GM18519 (cell line): ENCODE data around the gene ELMO2.

Experiments
- ATAC-seq: cut with Tn5 transposase; IDR thresholded peaks from one replicate; pipeline ENCODE4 v1.9.1; 2021; ENCODE audit warnings: mild to moderate bottlenecking, moderate library complexity; ENCODE audit not compliant: unreplicated experiment, low FRiP score

Gene ELMO2

GRCh38 chr20:46406200-46406985, at the start of gene ELMO2:
Gene ELMO2, minus strand, starts transcription at chr20:46406615. Its CDS starts 12,133 bp downstream, at chr20:46394482.
- ATAC-seq: peak; percentile 62

- no peak for ATAC-seq
These were observed 49.3 kb upstream of the ELMO2 start for GRCh38 chr20:46455729-46456128.

DNA sequence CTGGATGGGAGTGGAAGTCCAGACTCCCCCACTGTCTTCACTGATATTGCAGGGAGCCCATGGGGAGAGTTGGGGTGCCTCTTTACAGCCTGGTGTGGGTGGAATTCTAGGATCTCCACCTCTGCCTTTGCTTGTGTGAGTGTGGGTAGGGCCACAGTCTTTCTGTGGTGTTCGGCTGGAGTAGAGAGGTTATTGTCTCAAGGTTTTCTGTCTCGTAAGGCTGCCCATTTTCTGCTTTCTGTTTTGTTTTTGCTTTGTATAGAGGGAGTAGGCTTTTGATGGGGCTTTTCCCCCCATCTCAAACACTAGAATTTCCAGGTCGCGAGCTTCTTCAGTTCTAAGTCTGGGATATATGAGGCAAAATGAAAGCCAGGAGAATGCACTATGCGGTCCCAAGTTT, 40.4 kb upstream of the ELMO2 start:
- ATAC-seq: no peak

DNA sequence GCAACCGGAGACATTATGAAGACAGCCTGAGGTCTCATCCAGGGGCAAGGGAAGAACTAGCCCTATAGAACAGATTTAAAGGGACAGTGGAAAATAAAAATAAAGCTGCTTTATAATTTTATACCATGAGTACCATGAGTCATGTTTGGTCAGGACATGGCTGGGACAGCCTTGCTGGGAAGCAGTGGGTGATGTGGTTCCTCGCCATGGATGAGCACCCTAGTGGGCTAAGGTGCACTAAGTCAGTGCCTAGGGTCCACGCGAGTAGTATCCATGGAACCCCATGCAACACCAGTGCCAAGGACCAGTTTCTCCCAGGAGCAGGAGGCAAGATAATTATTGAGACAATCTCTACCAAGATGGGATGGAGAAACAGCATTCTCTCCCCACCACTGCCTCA, 33.4 kb upstream of the ELMO2 start:
- ATAC-seq: no peak

DNA sequence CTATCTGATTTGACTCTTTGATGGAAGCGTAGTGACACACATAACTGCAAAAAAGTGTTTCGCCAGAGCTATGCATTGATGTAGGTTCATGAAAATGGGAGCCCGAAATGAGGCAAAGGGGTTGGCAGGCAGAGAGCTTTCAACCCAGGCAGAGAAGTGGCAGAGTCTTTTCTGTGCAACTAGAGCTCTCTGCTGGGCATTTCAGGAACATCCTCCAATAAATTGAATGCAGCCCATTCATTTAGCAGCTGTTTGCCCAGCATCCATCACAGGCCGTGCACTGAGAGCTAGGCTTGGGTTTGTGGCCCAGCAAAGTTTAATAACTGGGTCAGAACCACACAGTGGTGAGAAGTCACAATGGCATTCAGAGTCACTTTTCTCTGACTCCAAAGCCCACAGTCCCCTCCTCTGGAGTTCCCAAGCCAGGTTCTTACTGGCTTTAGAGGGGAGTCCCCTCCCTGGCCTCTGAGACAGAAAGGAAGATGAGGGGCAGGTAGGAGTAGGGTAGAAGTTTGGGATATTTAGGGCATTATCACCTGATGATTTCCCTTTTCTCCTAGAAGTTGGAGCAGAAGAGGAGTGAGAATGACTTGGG, 31.8 kb upstream of the ELMO2 start:
- no peak for ATAC-seq

DNA sequence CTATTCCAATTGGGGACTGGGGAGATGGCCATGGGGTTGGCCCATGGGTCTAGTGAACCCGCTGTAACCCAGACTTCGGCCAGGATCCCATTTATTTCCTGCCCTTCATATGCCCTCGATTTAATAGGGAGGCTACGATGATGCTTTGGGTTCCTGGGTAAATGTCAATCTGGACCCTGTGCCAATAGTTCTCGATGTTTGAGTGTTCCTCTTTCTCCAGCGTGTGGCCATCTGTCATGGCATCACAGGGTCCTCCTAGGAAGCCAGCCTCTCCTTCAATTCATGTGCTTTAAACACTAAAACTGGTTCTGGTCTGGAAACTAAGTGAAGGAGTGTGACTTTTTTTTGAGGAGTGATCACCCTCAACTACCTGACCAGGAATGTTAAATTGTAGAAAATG, 28.7 kb upstream of the ELMO2 start:
- ATAC-seq: no peak

- ATAC-seq: no peak
These were observed 28.2 kb upstream of the ELMO2 start for GRCh38 chr20:46434597-46434996.

DNA sequence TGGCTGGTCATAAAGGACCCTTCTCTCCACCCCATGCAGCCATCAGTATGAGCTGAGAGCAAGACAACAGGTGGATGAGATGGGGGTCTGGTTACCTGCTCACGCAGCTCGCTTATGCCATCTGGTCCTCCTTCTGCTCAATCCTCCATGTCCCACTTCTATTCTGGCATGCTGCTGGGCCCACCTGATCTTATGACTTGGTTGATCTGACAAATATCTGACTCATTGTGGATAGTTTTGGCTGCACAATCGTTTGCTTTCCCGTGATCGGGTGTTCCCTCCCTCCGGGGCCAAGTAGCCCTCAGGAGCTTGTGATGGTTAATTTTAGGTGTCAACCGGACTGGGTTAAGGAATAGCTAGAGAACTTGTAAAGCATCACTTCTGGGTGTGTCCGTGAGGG, 26.6 kb upstream of the ELMO2 start:
- ATAC-seq: no peak

- ATAC-seq: no peak
These were observed 24.7 kb upstream of the ELMO2 start for GRCh38 chr20:46430921-46431712.

DNA sequence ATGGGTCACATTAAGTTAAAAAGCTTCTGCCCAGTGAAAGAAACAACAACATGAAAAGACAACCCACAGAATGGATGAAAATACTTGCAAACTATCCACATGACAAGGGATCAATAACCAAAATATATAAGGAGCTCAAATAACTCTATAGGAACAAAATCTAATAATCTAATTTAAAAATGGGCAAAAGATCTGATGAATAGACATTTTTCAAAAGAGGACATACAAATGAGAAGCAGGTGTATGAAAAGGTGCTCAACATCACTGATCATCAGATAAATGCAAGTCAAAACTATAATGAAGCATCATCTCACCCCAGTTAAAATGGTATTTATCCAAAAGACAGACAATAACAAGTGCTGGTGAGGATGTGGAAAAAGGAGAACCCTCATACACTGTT, 21.0 kb upstream of the ELMO2 start:
- ATAC-seq: no peak

DNA sequence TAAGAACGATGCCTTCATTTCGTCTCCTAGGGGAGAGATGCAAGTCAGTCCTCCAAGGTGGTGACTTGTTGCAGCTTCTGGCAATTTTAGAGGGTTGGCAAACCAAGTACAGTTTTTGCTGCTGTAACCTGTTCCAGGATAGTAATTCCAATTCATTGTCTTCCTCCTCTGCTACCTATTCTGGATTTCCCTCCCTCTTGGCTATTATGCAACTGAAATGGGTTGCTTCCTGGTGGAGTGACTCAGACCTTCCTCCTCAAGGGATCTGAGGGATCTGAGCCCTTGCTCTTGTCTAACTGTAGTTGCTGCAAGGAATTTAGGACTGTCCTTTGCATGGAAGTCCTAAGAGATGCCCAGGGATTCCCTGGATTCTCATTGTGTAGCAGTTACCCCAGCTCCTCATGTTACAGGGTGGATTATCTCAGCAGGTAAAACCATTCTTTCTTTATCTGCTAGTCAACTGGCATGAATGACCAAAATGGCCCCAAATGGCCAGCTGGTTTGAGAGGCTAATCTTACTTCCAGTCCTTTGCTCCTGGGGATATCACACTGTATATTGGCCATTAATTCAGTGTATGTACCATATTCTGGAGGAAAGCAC, 17.6 kb upstream of the ELMO2 start:
- no peak for ATAC-seq

DNA sequence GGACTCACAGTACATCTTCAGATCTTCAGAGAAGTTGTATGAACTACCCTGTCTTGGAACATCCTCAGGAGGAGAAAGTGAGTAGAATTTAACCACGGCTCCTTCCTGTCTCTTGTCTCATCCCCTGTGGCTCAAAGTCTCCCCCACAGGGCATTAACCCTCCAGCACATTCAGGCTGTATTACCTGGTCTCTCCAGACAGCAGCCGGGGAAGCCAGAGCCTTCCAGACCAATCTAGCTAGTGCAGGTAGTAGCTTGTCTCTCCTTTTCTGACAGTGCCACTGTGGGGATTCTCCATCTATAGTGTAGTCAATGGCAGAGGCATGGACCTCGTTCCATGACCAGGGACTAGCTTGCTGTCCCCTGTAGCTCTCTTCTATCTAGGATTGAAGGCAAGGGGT, 16.9 kb upstream of the ELMO2 start:
- no peak for ATAC-seq

DNA sequence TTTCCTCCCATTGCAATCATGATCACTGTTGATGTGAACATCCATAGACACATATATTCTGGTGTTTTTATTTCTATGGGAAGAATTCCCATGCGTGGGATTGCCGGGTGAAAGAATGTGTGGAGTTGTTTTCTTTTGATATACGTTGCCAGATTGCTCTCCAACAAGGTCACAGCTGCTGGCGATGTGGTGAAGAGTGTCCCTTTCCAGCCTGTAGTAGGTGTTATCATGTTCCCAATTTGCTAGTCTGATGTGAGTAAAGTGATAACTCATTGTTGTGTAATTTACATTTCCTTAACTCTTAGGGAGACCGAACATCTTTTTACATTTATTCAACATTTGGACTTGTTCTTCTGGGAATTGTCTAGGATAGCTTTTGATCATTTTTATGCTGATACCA, 14.5 kb upstream of the ELMO2 start:
- no peak for ATAC-seq

GRCh38 chr20:46419882-46420281, 13.5 kb upstream of the ELMO2 start:
- no peak for ATAC-seq

- ATAC-seq: no peak
These were observed 10.4 kb upstream of the ELMO2 start for GRCh38 chr20:46416839-46417238.

DNA sequence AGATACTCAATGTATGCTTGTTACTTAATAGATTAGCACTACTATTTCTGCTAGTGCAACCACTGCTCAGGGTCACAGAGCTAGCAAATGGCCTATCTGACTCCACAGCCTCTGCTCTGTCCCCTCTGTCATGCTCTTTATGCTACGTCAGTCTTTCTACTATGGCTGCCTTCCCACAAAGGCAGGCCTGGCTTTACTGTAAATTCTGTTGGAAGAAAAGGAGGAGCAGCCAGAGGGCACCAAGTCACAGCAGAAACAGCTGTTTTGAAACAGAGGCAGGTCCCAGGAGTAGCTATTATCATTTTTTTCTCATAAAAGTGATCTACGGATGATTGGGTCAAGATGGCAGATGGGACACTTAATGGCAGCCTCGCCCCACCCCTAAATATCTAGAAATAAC, 10.0 kb upstream of the ELMO2 start:
- no peak for ATAC-seq

DNA sequence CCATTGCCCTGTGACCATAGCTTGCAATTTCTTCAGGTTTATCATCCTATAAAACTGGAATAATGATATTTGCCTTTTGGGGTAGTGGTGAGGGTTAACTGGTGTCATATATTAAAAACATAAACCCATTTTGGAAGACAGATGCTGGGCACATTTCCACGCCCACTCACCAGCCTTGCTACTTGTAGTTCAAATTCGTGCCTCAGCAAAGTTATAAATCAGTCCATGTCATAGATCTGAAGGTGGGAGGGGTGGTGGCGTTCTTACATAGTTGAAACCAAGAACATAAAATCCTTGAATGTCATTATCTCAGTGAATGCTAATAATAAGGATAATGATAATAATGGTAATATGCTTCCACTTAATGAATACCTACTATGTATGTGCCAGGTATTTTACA, 9.4 kb upstream of the ELMO2 start:
- ATAC-seq: no peak

DNA sequence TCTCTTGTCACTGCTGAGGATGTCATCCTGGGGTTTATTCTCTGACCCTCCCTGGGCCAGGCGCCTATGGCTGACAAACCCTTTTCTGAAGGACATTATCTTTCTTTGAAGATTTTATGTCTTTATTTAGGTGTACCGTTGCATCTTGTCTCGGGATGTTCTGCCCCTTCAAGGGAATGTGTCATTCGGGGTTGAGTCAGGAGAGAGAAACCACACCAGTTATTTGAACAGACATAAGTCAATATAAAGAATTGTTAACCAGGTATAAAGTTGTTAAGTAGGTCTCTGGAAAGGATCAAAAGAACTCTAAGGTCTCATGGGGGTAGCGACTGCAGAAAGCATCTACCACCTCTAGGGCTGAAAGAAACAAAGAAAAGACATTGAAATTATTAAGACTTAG, 8.2 kb upstream of the ELMO2 start:
- ATAC-seq: no peak

GRCh38 chr20:46411637-46412036, 5.2 kb upstream of the ELMO2 start:
- no peak for ATAC-seq

DNA sequence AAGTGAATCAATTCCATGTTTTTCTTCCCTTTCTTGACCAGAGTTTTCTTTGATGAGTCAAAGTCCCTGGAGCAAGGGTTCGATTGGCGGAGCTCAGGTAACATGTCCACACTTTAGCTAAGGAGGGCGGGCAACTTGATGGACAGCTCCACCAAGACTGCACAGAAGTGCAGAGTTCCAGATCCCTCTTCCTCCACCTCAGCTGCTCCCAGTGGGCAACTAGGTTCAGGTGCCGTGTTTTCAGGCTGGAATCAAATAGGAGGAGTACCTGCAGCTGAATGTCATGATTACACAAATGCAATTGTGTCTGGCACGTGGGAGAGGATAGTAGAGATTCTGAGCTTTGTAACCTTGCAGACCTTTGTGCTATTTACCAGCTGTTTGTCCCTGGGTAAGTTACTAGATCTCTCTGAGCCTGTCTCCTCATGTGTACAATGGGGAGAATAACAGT, 1.9 kb upstream of the ELMO2 start:
- ATAC-seq: no peak

DNA sequence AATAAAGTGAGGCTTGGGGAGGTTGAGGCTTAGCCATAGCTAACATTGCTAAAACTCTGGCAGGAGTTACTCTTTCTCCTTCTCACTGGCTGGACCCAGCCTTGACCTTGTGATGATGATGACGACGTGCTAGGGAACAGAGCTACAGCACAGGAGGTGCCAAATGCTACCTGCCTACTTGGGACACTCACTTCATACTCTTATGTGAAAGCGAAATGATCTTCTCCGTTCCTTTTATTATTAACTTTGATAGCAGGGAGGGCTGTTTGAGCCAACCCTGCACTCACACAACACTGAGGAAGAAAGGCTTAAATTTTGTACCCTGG, 1.2 kb upstream of the ELMO2 start:
- no peak for ATAC-seq
